Measurements from ENCODE around the gene ASIC4.

ASIC4 gene

DNA sequence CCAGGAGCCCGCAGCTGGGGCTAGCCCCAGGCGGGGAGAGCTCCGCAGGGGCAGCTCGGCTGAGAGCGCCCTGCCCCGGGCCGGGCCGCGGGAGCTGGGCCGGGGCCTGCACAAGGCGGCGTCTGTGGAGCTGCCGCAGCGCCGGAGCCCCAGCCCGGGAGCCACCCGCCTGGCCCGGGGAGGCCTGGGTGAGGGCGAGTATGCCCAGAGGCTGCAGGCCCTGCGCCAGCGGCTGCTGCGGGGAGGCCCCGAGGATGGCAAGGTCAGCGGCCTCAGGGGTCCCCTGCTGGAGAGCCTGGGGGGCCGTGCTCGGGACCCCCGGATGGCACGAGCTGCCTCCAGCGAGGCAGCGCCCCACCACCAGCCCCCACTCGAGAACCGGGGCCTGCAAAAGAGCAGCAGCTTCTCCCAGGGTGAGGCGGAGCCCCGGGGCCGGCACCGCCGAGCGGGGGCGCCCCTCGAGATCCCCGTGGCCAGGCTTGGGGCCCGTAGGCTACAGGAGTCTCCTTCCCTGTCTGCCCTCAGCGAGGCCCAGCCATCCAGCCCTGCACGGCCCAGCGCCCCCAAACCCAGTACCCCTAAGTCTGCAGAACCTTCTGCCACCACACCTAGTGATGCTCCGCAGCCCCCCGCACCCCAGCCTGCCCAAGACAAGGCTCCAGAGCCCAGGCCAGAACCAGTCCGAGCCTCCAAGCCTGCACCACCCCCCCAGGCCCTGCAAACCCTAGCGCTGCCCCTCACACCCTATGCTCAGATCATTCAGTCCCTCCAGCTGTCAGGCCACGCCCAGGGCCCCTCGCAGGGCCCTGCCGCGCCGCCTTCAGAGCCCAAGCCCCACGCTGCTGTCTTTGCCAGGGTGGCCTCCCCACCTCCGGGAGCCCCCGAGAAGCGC is 30.6 kb upstream of the ASIC4 start:
- no peak for TF ChIP-seq CTCF (IDR thresholded peaks at IDR 0.05; ENCODE audit: low read depth, low read length)
- no peak for DNase-seq (ENCODE audit: extremely low read depth, low read depth)

DNA sequence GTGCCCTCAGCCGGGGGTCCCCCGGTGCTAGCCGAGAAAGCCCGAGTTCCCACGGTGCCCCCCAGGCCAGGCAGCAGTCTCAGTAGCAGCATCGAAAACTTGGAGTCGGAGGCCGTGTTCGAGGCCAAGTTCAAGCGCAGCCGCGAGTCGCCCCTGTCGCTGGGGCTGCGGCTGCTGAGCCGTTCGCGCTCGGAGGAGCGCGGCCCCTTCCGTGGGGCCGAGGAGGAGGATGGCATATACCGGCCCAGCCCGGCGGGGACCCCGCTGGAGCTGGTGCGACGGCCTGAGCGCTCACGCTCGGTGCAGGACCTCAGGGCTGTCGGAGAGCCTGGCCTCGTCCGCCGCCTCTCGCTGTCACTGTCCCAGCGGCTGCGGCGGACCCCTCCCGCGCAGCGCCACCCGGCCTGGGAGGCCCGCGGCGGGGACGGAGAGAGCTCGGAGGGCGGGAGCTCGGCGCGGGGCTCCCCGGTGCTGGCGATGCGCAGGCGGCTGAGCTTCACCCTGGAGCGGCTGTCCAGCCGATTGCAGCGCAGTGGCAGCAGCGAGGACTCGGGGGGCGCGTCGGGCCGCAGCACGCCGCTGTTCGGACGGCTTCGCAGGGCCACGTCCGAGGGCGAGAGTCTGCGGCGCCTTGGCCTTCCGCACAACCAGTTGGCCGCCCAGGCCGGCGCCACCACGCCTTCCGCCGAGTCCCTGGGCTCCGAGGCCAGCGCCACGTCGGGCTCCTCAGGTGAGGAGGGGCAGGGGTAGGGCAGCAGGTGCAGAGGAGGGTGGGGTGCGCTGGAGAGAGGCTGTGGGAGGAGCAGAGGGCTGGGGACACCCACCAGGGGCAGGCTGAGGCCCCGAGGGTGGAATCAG is 29.7 kb upstream of the ASIC4 start:
- TF ChIP-seq CTCF (IDR thresholded peaks at IDR 0.05; ENCODE audit: low read depth, low read length), result no peak
- DNase-seq (ENCODE audit: extremely low read depth, low read depth), result no peak

DNA sequence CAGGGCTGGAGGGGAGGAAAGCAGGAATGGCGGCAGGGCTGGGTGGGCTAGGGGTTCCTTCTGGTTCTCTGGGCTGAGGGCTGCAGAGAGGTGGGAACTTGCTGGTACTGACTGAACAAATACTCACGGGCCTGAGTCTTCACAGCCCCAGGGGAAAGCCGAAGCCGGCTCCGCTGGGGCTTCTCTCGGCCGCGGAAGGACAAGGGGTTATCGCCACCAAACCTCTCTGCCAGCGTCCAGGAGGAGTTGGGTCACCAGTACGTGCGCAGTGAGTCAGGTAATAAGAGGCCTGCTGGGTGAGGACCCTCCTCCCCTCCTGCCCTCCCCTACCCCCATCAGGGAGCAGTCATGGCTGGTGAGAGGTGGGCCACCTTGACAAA is 29.1 kb upstream of the ASIC4 start:
- TF ChIP-seq CTCF (IDR thresholded peaks at IDR 0.05; ENCODE audit: low read depth, low read length), result no peak
- no peak for DNase-seq (ENCODE audit: extremely low read depth, low read depth)

DNA sequence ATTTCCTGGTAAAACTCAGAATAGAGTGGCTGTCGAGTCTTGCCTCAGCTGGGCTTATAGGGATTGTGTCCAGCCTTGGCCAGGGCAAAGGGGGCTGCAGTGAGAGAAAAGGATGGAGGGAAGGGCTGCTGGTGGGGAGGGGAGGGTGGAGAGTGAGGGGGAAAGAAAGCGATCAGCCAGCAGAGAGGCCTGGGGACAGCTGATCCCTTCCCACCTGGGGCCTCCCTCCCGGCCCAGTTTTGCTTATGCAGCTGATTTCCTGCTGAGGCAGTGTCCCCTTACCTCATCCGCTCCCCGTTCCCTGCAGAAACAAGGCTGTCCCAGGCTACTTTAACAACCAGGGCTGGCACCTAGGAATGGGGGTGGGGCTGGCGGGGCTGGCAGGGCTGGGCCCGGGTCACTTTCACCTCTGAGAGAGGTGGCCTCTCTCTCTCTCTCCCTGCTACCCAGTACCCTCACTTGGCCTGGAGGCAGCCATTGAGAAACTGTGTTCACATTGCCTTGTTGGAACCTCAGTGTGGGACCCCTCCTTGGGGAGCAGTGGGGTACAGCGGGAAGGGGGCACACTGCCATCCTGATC is 27.8 kb upstream of the ASIC4 start:
- no peak for DNase-seq (ENCODE audit: extremely low read depth, low read depth)
- no peak for TF ChIP-seq CTCF (IDR thresholded peaks at IDR 0.05; ENCODE audit: low read depth, low read length)

DNA sequence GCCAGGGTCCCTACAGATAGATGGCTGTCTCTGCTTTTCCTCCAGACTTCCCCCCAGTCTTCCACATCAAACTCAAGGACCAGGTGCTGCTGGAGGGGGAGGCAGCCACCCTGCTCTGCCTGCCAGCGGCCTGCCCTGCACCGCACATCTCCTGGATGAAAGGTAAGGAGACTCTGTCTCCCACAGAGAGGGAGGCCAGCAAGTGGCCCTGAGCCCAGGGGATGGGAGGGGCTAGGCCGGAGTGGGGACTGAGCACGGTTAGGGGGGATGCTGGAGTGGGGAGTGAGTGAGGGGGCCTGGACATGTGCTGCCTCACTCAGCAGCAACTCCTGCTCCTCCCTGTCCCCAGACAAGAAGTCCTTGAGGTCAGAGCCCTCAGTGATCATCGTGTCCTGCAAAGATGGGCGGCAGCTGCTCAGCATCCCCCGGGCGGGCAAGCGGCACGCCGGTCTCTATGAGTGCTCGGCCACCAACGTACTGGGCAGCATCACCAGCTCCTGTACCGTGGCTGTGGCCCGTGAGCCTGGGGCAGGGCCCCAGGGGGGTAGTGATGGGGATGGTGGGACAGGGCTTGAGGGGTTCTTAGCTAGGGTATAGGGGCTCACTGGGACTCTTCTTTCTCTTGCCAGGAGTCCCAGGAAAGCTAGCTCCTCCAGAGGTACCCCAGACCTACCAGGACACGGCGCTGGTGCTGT is 26.0 kb upstream of the ASIC4 start:
- no peak for TF ChIP-seq CTCF (IDR thresholded peaks at IDR 0.05; ENCODE audit: low read depth, low read length)

DNA sequence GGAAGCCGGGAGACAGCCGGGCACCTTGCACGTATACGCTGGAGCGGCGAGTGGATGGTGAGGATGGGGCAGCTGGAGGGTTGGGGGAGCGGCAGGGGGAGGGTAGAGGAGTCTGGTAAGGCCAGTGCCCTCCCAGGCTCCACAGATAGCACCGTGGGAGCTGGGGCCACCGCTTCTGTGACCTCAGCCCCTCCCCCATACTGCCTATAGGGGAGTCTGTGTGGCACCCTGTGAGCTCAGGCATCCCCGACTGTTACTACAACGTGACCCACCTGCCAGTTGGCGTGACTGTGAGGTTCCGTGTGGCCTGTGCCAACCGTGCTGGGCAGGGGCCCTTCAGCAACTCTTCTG is 25.5 kb upstream of the ASIC4 start:
- DNase-seq (ENCODE audit: extremely low read depth, low read depth), result no peak
- TF ChIP-seq CTCF (IDR thresholded peaks at IDR 0.05; ENCODE audit: low read depth, low read length), result no peak

More for the DNA sequence above, 26.0 kb upstream of the ASIC4 start:
- DNase-seq (ENCODE audit: extremely low read depth, low read depth), result no peak

All from AG09319 (cell line).